ENCODE results near the gene ARSG. TPM values are rescaled to one million over a fixed set of nuclear protein-coding genes. Genes with fewer than 3 reads are reported as not detected.
A peak's percentile ranks its signal among the peaks of the same experiment; 100 is the strongest.

ARSG gene
- total and polyA plus RNA-seq, 2 of the 8 experiments (the other 6 are each of a cell fraction or from before 2014, with no cell fraction given): 3.3 to 4.0 TPM

DNA sequence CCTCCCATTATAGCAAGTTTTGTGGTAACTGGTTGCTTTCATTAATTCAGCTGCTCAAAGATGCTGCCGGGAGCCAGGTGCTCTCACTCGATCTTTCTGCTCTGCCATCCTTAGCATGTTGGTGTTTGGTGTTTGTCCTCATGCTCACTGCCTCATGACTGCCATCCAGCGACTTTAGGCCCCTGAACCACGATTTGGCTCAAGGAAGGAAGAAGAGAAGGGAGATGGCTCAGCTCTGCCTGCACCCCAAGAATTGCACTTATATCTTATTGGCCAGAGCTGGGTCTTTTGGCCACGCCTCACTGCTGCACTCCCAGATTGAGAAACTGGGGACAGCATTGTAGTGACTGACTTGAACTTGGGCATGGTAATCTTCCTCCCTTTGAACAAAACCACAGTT lies 52.7 kb downstream of the ARSG start:
- H3K9ac ChIP-seq (replicated peaks in 1 of 4; ENCODE audit: extremely low read depth in 1 of 4, low read depth in 3 of 4, low read length in 3 of 4): no peak overlapping the region
- H3K9me3 ChIP-seq (ENCODE audit: insufficient read depth in 2 of 2, low read depth in 1 of 2, low read length in 1 of 2): no peaks in the 10 kb centered on the region
- no peak overlapping the region for H3K18ac ChIP-seq (ENCODE audit: extremely low read depth, low read length)
- WGBS, 2 experiments (ENCODE audit: extremely low coverage in 1 of 2, insufficient coverage in 1 of 2, insufficient read length in 1 of 2, insufficient replicate concordance in 2 of 2, low coverage in 1 of 2, low lambda C conversion rate in 2 of 2, missing lambda C conversion rate in 1 of 2): 89% methylated on average over 5 of the region's 5 CpGs; no CpG with 5 or more reads in 1 of the 2 experiments
- no peak overlapping the region for H4K5ac ChIP-seq (ENCODE audit: insufficient read length, low read depth, low read length)
- no peak overlapping the region for H4K8ac ChIP-seq (ENCODE audit: extremely low read depth, insufficient read depth, low read length)
- H3K79me1 ChIP-seq (ENCODE audit: low read depth, low read length): no peaks in the 10 kb centered on the region
- H2AFZ ChIP-seq (ENCODE audit: low read length): no peak overlapping the region
- H3K36me3 ChIP-seq (ENCODE audit: control insufficient read depth in 2 of 4, insufficient read depth in 4 of 4, low read length in 3 of 4): no peaks in the 10 kb centered on the region
- no peak for DNase-seq (ENCODE audit: low read depth in 1 of 2, low spot score in 2 of 2)
- H2BK15ac ChIP-seq (ENCODE audit: low read length): no peak overlapping the region
- H3K23ac ChIP-seq (ENCODE audit: insufficient read length): no peak overlapping the region
- no peaks in the 10 kb centered on the region for H4K20me1 ChIP-seq (replicated peaks in 1 of 2; ENCODE audit: control insufficient read depth in 1 of 2, insufficient read depth in 2 of 2, low read length in 2 of 2)
- no peak overlapping the region for H3K27ac ChIP-seq (ENCODE audit: low read depth, low read length)
- no peak overlapping the region for H3K56ac ChIP-seq (replicated peaks; ENCODE audit: insufficient read length, low read depth, low read length)
- POLR2A ChIA-PET (ENCODE audit: partially characterized antibody): no interaction called here
- peak in 1 of 2 experiments; percentile 7; a peak in 1 of 4 replicates for TF ChIP-seq RAD21 (IDR thresholded peaks at IDR 0.05 in 1 of 2, conservative IDR thresholded peaks at IDR 0.05 in 1 of 2; ENCODE audit: low read depth in 2 of 2, low read length in 2 of 2)
- no peak for TF ChIP-seq ASH2L (IDR thresholded peaks at IDR 0.05; ENCODE audit: low read length)
- TF ChIP-seq FOSL1 (IDR thresholded peaks at IDR 0.05; ENCODE audit: insufficient read depth, low read depth, low read length): no peak
- no peak for TF ChIP-seq HDAC6 (IDR thresholded peaks at IDR 0.05; ENCODE audit: low read depth, low read length)
- H3K4me2 ChIP-seq (ENCODE audit: insufficient read depth in 1 of 2, low read depth in 2 of 2, low read length in 2 of 2): no peak overlapping the region
- no peak overlapping the region for H3K4ac ChIP-seq (replicated peaks; ENCODE audit: insufficient read length, low read depth, low read length)
- H2BK120ac ChIP-seq (replicated peaks; ENCODE audit: low read depth, low read length): no peak overlapping the region
- no peak overlapping the region for H2BK20ac ChIP-seq (ENCODE audit: low read length)
- no peak overlapping the region for H3K4me3 ChIP-seq (ENCODE audit: extremely low read depth in 1 of 4, insufficient read depth in 2 of 4, low read depth in 3 of 4, low read length in 4 of 4)
- H2BK12ac ChIP-seq (ENCODE audit: low read depth, low read length): no peak overlapping the region
- peaks cover 0 to 2% (median 0%) of the 10 kb centered on the region in 4 experiments; a peak in 1 of 7 replicates for H3K4me1 ChIP-seq (replicated peaks in 1 of 4; ENCODE audit: control insufficient read depth in 3 of 4, insufficient read depth in 4 of 4, low read length in 3 of 4)
- no peak overlapping the region for H2BK5ac ChIP-seq (ENCODE audit: low read depth, low read length)
- H3K23me2 ChIP-seq (ENCODE audit: low read depth, low read length): no peaks in the 10 kb centered on the region; the same call in 1 of the 2 replicates
- no peaks in the 10 kb centered on the region for H3K27me3 ChIP-seq (replicated peaks in 1 of 4; ENCODE audit: control insufficient read depth in 3 of 4, extremely low read depth in 1 of 4, insufficient read depth in 3 of 4, low read length in 3 of 4)
- H4K91ac ChIP-seq (replicated peaks; ENCODE audit: insufficient read length, low read length): no peak overlapping the region
- no peak overlapping the region for H2AK5ac ChIP-seq (ENCODE audit: low read depth, low read length)
- no peaks in the 10 kb centered on the region for H3K79me2 ChIP-seq (ENCODE audit: control insufficient read depth in 1 of 2, insufficient read depth in 2 of 2, low read length in 2 of 2)
- CTCF ChIA-PET (ENCODE audit: partially characterized antibody): interaction anchor here (0.5 to 2.8 kb wide), 4 partner anchors 13 to 55 kb away, joined by 3 to 11 read pairs (median 5); no protein-coding TSS in a partner anchor
- no peak for FAIRE-seq
- H3K14ac ChIP-seq (ENCODE audit: insufficient read length): no peak overlapping the region

Measured in H1 (cell line).